Mucosa of descending colon (tissue), 3 donors: Measurements from ENCODE around the gene MYOCD. TPM values are rescaled to one million over a fixed set of nuclear protein-coding genes. Genes with fewer than 3 reads are reported as not detected.

Experiments
- ATAC-seq: fragments of 200-7000 bp; cut with Tn5 transposase; one replicate; pipeline ENCODE4 v1.9.1; 2020; ENCODE audit warnings: mild to moderate bottlenecking, moderate library complexity
- DNase-seq, 3 donors: peaks; one replicate each; pipeline ENCODE4 v3.0.0-alpha.2; 2020
- H3K36me3 ChIP-seq: fragments of 200-600 bp; one replicate; pipeline ENCODE4 v1.8.0; 2021; ENCODE audit warnings: low read depth, mild to moderate bottlenecking
- H3K4me1 ChIP-seq: fragments of 200-600 bp; one replicate; pipeline ENCODE4 v1.8.0; 2021; ENCODE audit warnings: low read depth, mild to moderate bottlenecking
- H3K4me3 ChIP-seq: fragments of 200-600 bp; one replicate; pipeline ENCODE4 v1.8.0; 2021; ENCODE audit warnings: mild to moderate bottlenecking
- H3K9me3 ChIP-seq: fragments of 200-600 bp; one replicate; pipeline ENCODE4 v1.8.0; 2021; ENCODE audit warnings: mild to moderate bottlenecking
- CTCF ChIP-seq: fragments of 200-600 bp; IDR thresholded peaks from one replicate; pipeline ENCODE4 v1.8.0; 2022; ENCODE audit warnings: antibody characterized with exemption, mild to moderate bottlenecking
- intact Hi-C, 2 donors: fragments of 100-400 bp; cut with DNase I in 1 of 2; cut with micrococcal nuclease in 1 of 2; formaldehyde crosslinking; loops; one replicate each; pipeline versions ENCODE4 v1.11.0 to v1.11.1; 2022; cut with DNase I, micrococcal nuclease
- total RNA-seq, 3 donors: library from RNA; stranded (reverse); fragmentation: NEBNext Ultra II Directional in 2 of 3; extraction: Animal tissue kit (Norgen Biotek cat#: 25700) in 2 of 3; gene quantifications; one replicate each; pipeline versions ENCODE4 v1.2.1 to v1.2.4, GENCODE V29; 2021 to 2023
- donor health status: DM: no; HTN: no; CAD: no; lungs with moderate emphysema.
- donor health status: DM: no; HTN: no; CAD: no.
- donor health status: DM: no; HTN: yes; CAD: no.

Gene MYOCD
- total RNA-seq, 3 donors from 2014 or later, result 2.8 to 136 (median 9.4) TPM

GRCh38 chr17:12644623-12645022, 21.1 kb upstream of the MYOCD start:
- Histone ChIP-seq H3K4me1 (no peaks in the 10 kb centered on the region), H3K4me3 (no peak overlapping the region), H3K9me3 (no peaks in the 10 kb centered on the region), H3K36me3 (no peaks in the 10 kb centered on the region)
- no peak for TF ChIP-seq CTCF
- DNase-seq, result no peak
- no peak for ATAC-seq
- intact Hi-C loops, result no loop called here

GRCh38 chr17:12646761-12647422, 18.8 kb upstream of the MYOCD start:
- intact Hi-C loops, result no loop called here
- H3K36me3 ChIP-seq, result no peaks in the 10 kb centered on the region
- no peak for TF ChIP-seq CTCF

GRCh38 chr17:12648498-12648897, 17.2 kb upstream of the MYOCD start:
- no peaks in the 10 kb centered on the region for H3K36me3 ChIP-seq
- TF ChIP-seq CTCF, result no peak
- H3K4me3 ChIP-seq, result no peak overlapping the region
- intact Hi-C loops, result no loop called here
- H3K4me1 ChIP-seq, result no peaks in the 10 kb centered on the region
- DNase-seq (no peak), ATAC-seq (no peak)
- no peaks in the 10 kb centered on the region for H3K9me3 ChIP-seq

More at GRCh38 chr17:12646761-12647422, 18.8 kb upstream of the MYOCD start:
- H3K4me3 ChIP-seq, result no peak overlapping the region
- DNase-seq (no peak), ATAC-seq (no peak)
- no peaks in the 10 kb centered on the region for H3K9me3 ChIP-seq
- no peaks in the 10 kb centered on the region for H3K4me1 ChIP-seq

GRCh38 chr17:12655936-12656335, 9.8 kb upstream of the MYOCD start:
- ATAC-seq, result no peak
- intact Hi-C loops, result no loop called here

GRCh38 chr17:12656354-12656753, 9.3 kb upstream of the MYOCD start:
- Histone ChIP-seq H3K4me3 (no peak overlapping the region), H3K36me3 (no peaks in the 10 kb centered on the region), H3K4me1 (no peaks in the 10 kb centered on the region), H3K9me3 (no peaks in the 10 kb centered on the region)
- no peak for TF ChIP-seq CTCF
- DNase-seq (no peak), ATAC-seq (no peak)
- intact Hi-C loops, result no loop called here

More at GRCh38 chr17:12655936-12656335, 9.8 kb upstream of the MYOCD start:
- H3K36me3 ChIP-seq, result no peaks in the 10 kb centered on the region
- DNase-seq, result no peak
- TF ChIP-seq CTCF, result no peak
- H3K4me1 ChIP-seq, result no peaks in the 10 kb centered on the region
- H3K9me3 ChIP-seq, result no peaks in the 10 kb centered on the region
- H3K4me3 ChIP-seq, result no peak overlapping the region

- H3K36me3 ChIP-seq, result no peaks in the 10 kb centered on the region
- intact Hi-C loops, result no loop called here
- DNase-seq, result no peak
- H3K4me3 ChIP-seq, result no peak overlapping the region
- H3K9me3 ChIP-seq, result no peaks in the 10 kb centered on the region
- no peak for ATAC-seq
- H3K4me1 ChIP-seq, result no peaks in the 10 kb centered on the region
- no peak for TF ChIP-seq CTCF
Observed at GRCh38 chr17:12659500-12659899, 6.2 kb upstream of the MYOCD start.
